WTC11 (cell line): ENCODE measurements around the gene MFNG. TPM values are rescaled to one million over a fixed set of nuclear protein-coding genes. Genes with fewer than 3 reads are reported as not detected.

Experiments used
- ATAC-seq: fragments of 200-7000 bp; cut with Tn5 transposase; 2 replicates; pipeline ENCODE4 v1.10.0; 2021; ENCODE audit warnings: mild to moderate bottlenecking, moderate library complexity
- CTCF ChIA-PET: fragments of 300-600 bp; sonication (Branson Sonifier 250); formaldehyde crosslinking; loops from one replicate; lab custom pipeline; 2021; ENCODE audit warnings: antibody characterized with exemption; lab: Charles Lee
- POLR2A ChIA-PET: fragments of 350-600 bp; sonication (Branson Sonifier 250); formaldehyde crosslinking; loops from one replicate; lab custom pipeline; 2021; ENCODE audit warnings: antibody characterized with exemption; lab: Charles Lee
- DNase-seq: peaks from one replicate; pipeline ENCODE4 v3.0.0; 2021; ENCODE audit warnings: low spot score
- H3K27ac Mint-ChIP-seq: 2 replicates; pipeline ENCODE4 v1.8.0; 2021; ENCODE audit warnings: mixed read lengths
- H3K27me3 Mint-ChIP-seq: 2 replicates; pipeline ENCODE4 v1.8.0; 2021; ENCODE audit warnings: low read depth, mild to moderate bottlenecking, moderate library complexity, mixed read lengths
- H3K36me3 Mint-ChIP-seq: 2 replicates; pipeline ENCODE4 v1.8.0; 2021; ENCODE audit warnings: mixed read lengths
- H3K4me1 Mint-ChIP-seq: 2 replicates; pipeline ENCODE4 v1.8.0; 2022; ENCODE audit warnings: mixed read lengths
- H3K4me3 Mint-ChIP-seq: 2 replicates; pipeline ENCODE4 v1.8.0; 2021; ENCODE audit warnings: mild to moderate bottlenecking, moderate library complexity, mixed read lengths
- H3K9me3 Mint-ChIP-seq: 2 replicates; pipeline ENCODE4 v1.8.0; 2021; ENCODE audit warnings: mixed read lengths
- NFYB ChIP-seq: sonication (generic); formaldehyde crosslinking; conservative IDR thresholded peaks from 2 replicates; pipeline ENCODE4 v1.8.0; 2022; ENCODE audit warnings: low read depth, missing genetic modification reagents
- NR3C1 ChIP-seq: sonication (generic); formaldehyde crosslinking; conservative IDR thresholded peaks from 2 replicates; pipeline ENCODE4 v1.8.1; 2023; ENCODE audit warnings: low read depth, mild to moderate bottlenecking, missing genetic modification reagents
- SMAD3 ChIP-seq: sonication (generic); formaldehyde crosslinking; IDR thresholded peaks from 2 replicates; pipeline ENCODE4 v1.8.0; 2022; ENCODE audit warnings: missing genetic modification reagents, mild to moderate bottlenecking, borderline replicate concordance
- ZNF317 ChIP-seq: sonication (generic); formaldehyde crosslinking; IDR thresholded peaks from 2 replicates; pipeline ENCODE4 v1.8.1; 2023; ENCODE audit warnings: low read depth, mild to moderate bottlenecking, moderate library complexity, missing genetic modification reagents, borderline replicate concordance
- ZNF423 ChIP-seq: fragments of 250-450 bp; sonication (Bioruptor Pico); IDR thresholded peaks from 2 replicates; pipeline ENCODE4 v2.1.2; 2022; ENCODE audit warnings: mild to moderate bottlenecking, moderate library complexity
- total RNA-seq: library from RNA; stranded (reverse); gene quantifications from 3 replicates; pipeline ENCODE4 v1.2.3, GENCODE V29; 2021
- TF ChIP-seq, protein P1 (sequence below): sonication (generic); formaldehyde crosslinking; conservative IDR thresholded peaks from 2 replicates; pipeline ENCODE4 v1.8.1; 2023; ENCODE audit warnings: mild to moderate bottlenecking, low read depth, missing genetic modification reagents, moderate library complexity
- TF ChIP-seq, protein P2 (sequence below): sonication (generic); formaldehyde crosslinking; IDR thresholded peaks from 2 replicates; pipeline ENCODE4 v1.8.1; 2023; ENCODE audit warnings: mild to moderate bottlenecking, missing genetic modification reagents, borderline replicate concordance
- TF ChIP-seq, protein P3 (sequence below): sonication (generic); formaldehyde crosslinking; IDR thresholded peaks from 2 replicates; pipeline ENCODE4 v1.8.1; 2022; ENCODE audit warnings: low read depth, mild to moderate bottlenecking, moderate library complexity, missing genetic modification reagents, borderline replicate concordance
- TF ChIP-seq, protein P4 (sequence below): sonication (generic); formaldehyde crosslinking; IDR thresholded peaks from 2 replicates; pipeline ENCODE4 v1.8.0; 2022; ENCODE audit warnings: missing genetic modification reagents
- TF ChIP-seq, protein P5 (sequence below): sonication (generic); formaldehyde crosslinking; IDR thresholded peaks from 2 replicates; pipeline ENCODE4 v1.8.0; 2022; ENCODE audit warnings: mild to moderate bottlenecking, missing genetic modification reagents
- TF ChIP-seq, protein P6 (sequence below): sonication (generic); formaldehyde crosslinking; IDR thresholded peaks from 2 replicates; pipeline ENCODE4 v1.8.1; 2022; ENCODE audit warnings: low read depth, missing genetic modification reagents, borderline replicate concordance
- TF ChIP-seq, protein P7 (sequence below): fragments of 250-450 bp; sonication (Bioruptor Pico); IDR thresholded peaks from 2 replicates; pipeline ENCODE4 v1.9.0; 2021; ENCODE audit warnings: mild to moderate bottlenecking, borderline replicate concordance
- TF ChIP-seq, protein P8 (sequence below): fragments of 200-600 bp; IDR thresholded peaks from 2 replicates; pipeline ENCODE4 v1.8.0; 2022; ENCODE audit warnings: antibody characterized with exemption
- TF ChIP-seq, protein P9 (sequence below): sonication (generic); formaldehyde crosslinking; IDR thresholded peaks from 2 replicates; pipeline ENCODE4 v1.8.1; 2022; ENCODE audit warnings: mild to moderate bottlenecking, missing genetic modification reagents, moderate library complexity, borderline replicate concordance

The MFNG gene
- total RNA-seq, 1 experiment from 2014 or later, result 3.2 TPM

DNA sequence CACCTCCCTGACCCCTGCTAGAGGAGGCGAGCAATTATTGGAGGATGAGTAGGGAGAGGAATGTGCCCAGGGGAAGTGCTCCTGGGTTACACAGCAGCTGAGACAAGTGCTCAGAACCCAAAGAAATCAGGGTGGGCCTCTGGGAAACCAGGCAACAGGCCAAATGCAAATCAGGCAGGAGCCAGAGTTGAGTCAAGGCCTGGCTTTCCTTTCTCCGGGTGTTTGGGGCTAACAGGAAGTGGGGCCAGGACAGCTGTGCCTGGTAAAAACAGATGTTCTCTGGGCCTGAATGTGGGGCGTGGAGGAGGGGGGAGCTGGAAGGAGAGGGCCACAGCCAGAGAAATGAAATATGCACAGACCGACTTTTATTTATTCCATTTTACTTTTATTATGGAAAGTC is 22.0 kb downstream of the MFNG start:
- H3K9me3 Mint-ChIP-seq, result no peaks in the 10 kb centered on the region
- CTCF ChIA-PET, result interaction anchor here (0.5 to 5.0 kb wide), 5 partner anchors 8 to 128 kb away, joined by 3 to 38 read pairs (median 4); partner anchors contain the start of gene MFNG
- TF ChIP-seq, protein P1, sequence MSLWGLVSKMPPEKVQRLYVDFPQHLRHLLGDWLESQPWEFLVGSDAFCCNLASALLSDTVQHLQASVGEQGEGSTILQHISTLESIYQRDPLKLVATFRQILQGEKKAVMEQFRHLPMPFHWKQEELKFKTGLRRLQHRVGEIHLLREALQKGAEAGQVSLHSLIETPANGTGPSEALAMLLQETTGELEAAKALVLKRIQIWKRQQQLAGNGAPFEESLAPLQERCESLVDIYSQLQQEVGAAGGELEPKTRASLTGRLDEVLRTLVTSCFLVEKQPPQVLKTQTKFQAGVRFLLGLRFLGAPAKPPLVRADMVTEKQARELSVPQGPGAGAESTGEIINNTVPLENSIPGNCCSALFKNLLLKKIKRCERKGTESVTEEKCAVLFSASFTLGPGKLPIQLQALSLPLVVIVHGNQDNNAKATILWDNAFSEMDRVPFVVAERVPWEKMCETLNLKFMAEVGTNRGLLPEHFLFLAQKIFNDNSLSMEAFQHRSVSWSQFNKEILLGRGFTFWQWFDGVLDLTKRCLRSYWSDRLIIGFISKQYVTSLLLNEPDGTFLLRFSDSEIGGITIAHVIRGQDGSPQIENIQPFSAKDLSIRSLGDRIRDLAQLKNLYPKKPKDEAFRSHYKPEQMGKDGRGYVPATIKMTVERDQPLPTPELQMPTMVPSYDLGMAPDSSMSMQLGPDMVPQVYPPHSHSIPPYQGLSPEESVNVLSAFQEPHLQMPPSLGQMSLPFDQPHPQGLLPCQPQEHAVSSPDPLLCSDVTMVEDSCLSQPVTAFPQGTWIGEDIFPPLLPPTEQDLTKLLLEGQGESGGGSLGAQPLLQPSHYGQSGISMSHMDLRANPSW (CRISPR knock-in tag), result no peak
- TF ChIP-seq SMAD3 (CRISPR knock-in tag) (no peak), NFYB (CRISPR knock-in tag) (no peak), ZNF423 (CRISPR knock-in tag) (no peak), ZNF317 (CRISPR knock-in tag) (no peak), NR3C1 (CRISPR knock-in tag) (no peak)
- TF ChIP-seq, protein P2, sequence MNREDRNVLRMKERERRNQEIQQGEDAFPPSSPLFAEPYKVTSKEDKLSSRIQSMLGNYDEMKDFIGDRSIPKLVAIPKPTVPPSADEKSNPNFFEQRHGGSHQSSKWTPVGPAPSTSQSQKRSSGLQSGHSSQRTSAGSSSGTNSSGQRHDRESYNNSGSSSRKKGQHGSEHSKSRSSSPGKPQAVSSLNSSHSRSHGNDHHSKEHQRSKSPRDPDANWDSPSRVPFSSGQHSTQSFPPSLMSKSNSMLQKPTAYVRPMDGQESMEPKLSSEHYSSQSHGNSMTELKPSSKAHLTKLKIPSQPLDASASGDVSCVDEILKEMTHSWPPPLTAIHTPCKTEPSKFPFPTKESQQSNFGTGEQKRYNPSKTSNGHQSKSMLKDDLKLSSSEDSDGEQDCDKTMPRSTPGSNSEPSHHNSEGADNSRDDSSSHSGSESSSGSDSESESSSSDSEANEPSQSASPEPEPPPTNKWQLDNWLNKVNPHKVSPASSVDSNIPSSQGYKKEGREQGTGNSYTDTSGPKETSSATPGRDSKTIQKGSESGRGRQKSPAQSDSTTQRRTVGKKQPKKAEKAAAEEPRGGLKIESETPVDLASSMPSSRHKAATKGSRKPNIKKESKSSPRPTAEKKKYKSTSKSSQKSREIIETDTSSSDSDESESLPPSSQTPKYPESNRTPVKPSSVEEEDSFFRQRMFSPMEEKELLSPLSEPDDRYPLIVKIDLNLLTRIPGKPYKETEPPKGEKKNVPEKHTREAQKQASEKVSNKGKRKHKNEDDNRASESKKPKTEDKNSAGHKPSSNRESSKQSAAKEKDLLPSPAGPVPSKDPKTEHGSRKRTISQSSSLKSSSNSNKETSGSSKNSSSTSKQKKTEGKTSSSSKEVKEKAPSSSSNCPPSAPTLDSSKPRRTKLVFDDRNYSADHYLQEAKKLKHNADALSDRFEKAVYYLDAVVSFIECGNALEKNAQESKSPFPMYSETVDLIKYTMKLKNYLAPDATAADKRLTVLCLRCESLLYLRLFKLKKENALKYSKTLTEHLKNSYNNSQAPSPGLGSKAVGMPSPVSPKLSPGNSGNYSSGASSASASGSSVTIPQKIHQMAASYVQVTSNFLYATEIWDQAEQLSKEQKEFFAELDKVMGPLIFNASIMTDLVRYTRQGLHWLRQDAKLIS (CRISPR knock-in tag), result no peak
- TF ChIP-seq, protein P3, sequence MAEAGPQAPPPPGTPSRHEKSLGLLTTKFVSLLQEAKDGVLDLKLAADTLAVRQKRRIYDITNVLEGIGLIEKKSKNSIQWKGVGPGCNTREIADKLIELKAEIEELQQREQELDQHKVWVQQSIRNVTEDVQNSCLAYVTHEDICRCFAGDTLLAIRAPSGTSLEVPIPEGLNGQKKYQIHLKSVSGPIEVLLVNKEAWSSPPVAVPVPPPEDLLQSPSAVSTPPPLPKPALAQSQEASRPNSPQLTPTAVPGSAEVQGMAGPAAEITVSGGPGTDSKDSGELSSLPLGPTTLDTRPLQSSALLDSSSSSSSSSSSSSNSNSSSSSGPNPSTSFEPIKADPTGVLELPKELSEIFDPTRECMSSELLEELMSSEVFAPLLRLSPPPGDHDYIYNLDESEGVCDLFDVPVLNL, result no peak
- TF ChIP-seq, protein P4, sequence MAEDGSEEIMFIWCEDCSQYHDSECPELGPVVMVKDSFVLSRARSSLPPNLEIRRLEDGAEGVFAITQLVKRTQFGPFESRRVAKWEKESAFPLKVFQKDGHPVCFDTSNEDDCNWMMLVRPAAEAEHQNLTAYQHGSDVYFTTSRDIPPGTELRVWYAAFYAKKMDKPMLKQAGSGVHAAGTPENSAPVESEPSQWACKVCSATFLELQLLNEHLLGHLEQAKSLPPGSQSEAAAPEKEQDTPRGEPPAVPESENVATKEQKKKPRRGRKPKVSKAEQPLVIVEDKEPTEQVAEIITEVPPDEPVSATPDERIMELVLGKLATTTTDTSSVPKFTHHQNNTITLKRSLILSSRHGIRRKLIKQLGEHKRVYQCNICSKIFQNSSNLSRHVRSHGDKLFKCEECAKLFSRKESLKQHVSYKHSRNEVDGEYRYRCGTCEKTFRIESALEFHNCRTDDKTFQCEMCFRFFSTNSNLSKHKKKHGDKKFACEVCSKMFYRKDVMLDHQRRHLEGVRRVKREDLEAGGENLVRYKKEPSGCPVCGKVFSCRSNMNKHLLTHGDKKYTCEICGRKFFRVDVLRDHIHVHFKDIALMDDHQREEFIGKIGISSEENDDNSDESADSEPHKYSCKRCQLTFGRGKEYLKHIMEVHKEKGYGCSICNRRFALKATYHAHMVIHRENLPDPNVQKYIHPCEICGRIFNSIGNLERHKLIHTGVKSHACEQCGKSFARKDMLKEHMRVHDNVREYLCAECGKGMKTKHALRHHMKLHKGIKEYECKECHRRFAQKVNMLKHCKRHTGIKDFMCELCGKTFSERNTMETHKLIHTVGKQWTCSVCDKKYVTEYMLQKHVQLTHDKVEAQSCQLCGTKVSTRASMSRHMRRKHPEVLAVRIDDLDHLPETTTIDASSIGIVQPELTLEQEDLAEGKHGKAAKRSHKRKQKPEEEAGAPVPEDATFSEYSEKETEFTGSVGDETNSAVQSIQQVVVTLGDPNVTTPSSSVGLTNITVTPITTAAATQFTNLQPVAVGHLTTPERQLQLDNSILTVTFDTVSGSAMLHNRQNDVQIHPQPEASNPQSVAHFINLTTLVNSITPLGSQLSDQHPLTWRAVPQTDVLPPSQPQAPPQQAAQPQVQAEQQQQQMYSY (CRISPR knock-in tag), result no peak
- TF ChIP-seq, protein P5, sequence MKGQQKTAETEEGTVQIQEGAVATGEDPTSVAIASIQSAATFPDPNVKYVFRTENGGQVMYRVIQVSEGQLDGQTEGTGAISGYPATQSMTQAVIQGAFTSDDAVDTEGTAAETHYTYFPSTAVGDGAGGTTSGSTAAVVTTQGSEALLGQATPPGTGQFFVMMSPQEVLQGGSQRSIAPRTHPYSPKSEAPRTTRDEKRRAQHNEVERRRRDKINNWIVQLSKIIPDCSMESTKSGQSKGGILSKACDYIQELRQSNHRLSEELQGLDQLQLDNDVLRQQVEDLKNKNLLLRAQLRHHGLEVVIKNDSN, result no peak
- TF ChIP-seq, protein P6, sequence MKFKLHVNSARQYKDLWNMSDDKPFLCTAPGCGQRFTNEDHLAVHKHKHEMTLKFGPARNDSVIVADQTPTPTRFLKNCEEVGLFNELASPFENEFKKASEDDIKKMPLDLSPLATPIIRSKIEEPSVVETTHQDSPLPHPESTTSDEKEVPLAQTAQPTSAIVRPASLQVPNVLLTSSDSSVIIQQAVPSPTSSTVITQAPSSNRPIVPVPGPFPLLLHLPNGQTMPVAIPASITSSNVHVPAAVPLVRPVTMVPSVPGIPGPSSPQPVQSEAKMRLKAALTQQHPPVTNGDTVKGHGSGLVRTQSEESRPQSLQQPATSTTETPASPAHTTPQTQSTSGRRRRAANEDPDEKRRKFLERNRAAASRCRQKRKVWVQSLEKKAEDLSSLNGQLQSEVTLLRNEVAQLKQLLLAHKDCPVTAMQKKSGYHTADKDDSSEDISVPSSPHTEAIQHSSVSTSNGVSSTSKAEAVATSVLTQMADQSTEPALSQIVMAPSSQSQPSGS (CRISPR knock-in tag), result no peak
- TF ChIP-seq, protein P7, sequence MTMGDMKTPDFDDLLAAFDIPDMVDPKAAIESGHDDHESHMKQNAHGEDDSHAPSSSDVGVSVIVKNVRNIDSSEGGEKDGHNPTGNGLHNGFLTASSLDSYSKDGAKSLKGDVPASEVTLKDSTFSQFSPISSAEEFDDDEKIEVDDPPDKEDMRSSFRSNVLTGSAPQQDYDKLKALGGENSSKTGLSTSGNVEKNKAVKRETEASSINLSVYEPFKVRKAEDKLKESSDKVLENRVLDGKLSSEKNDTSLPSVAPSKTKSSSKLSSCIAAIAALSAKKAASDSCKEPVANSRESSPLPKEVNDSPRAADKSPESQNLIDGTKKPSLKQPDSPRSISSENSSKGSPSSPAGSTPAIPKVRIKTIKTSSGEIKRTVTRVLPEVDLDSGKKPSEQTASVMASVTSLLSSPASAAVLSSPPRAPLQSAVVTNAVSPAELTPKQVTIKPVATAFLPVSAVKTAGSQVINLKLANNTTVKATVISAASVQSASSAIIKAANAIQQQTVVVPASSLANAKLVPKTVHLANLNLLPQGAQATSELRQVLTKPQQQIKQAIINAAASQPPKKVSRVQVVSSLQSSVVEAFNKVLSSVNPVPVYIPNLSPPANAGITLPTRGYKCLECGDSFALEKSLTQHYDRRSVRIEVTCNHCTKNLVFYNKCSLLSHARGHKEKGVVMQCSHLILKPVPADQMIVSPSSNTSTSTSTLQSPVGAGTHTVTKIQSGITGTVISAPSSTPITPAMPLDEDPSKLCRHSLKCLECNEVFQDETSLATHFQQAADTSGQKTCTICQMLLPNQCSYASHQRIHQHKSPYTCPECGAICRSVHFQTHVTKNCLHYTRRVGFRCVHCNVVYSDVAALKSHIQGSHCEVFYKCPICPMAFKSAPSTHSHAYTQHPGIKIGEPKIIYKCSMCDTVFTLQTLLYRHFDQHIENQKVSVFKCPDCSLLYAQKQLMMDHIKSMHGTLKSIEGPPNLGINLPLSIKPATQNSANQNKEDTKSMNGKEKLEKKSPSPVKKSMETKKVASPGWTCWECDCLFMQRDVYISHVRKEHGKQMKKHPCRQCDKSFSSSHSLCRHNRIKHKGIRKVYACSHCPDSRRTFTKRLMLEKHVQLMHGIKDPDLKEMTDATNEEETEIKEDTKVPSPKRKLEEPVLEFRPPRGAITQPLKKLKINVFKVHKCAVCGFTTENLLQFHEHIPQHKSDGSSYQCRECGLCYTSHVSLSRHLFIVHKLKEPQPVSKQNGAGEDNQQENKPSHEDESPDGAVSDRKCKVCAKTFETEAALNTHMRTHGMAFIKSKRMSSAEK, result no peak
- TF ChIP-seq, protein P8, sequence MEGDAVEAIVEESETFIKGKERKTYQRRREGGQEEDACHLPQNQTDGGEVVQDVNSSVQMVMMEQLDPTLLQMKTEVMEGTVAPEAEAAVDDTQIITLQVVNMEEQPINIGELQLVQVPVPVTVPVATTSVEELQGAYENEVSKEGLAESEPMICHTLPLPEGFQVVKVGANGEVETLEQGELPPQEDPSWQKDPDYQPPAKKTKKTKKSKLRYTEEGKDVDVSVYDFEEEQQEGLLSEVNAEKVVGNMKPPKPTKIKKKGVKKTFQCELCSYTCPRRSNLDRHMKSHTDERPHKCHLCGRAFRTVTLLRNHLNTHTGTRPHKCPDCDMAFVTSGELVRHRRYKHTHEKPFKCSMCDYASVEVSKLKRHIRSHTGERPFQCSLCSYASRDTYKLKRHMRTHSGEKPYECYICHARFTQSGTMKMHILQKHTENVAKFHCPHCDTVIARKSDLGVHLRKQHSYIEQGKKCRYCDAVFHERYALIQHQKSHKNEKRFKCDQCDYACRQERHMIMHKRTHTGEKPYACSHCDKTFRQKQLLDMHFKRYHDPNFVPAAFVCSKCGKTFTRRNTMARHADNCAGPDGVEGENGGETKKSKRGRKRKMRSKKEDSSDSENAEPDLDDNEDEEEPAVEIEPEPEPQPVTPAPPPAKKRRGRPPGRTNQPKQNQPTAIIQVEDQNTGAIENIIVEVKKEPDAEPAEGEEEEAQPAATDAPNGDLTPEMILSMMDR, result no peak
- TF ChIP-seq, protein P9, sequence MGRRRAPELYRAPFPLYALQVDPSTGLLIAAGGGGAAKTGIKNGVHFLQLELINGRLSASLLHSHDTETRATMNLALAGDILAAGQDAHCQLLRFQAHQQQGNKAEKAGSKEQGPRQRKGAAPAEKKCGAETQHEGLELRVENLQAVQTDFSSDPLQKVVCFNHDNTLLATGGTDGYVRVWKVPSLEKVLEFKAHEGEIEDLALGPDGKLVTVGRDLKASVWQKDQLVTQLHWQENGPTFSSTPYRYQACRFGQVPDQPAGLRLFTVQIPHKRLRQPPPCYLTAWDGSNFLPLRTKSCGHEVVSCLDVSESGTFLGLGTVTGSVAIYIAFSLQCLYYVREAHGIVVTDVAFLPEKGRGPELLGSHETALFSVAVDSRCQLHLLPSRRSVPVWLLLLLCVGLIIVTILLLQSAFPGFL (CRISPR knock-in tag), result no peak

More for the DNA sequence above, 22.0 kb downstream of the MFNG start:
- DNase-seq, result no peak
- POLR2A ChIA-PET, result no interaction called here
- Mint-ChIP-seq H3K27me3 (no peaks in the 10 kb centered on the region), H3K4me3 (no peak overlapping the region), H3K4me1 (0 out of 2 replicates have a peak, but pooled peaks cover 4% of the 10 kb centered on the region), H3K36me3 (no peaks in the 10 kb centered on the region), H3K27ac (no peak overlapping the region)
- no peak for ATAC-seq
